ENCODE data around the gene ATL1. TPM values are rescaled to one million over a fixed set of nuclear protein-coding genes. Genes with fewer than 3 reads are reported as not detected.

ATL1 gene
- total and polyA plus RNA-seq, 2 of the 8 experiments (the other 6 are each of a cell fraction or from before 2014, with no cell fraction given), result 4.0 to 5.9 TPM

GRCh38 chr14:50624447-50624846 lies 64.5 kb downstream of the ATL1 start:
- Histone ChIP-seq H3K4me3 (ENCODE audit: extremely low read depth in 1 of 4, insufficient read depth in 2 of 4, low read depth in 3 of 4, low read length in 4 of 4) (no peak overlapping the region), H3K9me3 (ENCODE audit: insufficient read depth in 2 of 2, low read depth in 1 of 2, low read length in 1 of 2) (no peaks in the 10 kb centered on the region), H2BK20ac (ENCODE audit: low read length) (no peak overlapping the region), H3K4me2 (ENCODE audit: insufficient read depth in 1 of 2, low read depth in 2 of 2, low read length in 2 of 2) (no peak overlapping the region), H2BK120ac (replicated peaks; ENCODE audit: low read depth, low read length) (no peak overlapping the region), H4K5ac (ENCODE audit: insufficient read length, low read depth, low read length) (no peak overlapping the region), H3K36me3 (ENCODE audit: control insufficient read depth in 2 of 4, insufficient read depth in 4 of 4, low read length in 3 of 4) (no peaks in the 10 kb centered on the region), H2BK15ac (ENCODE audit: low read length) (no peak overlapping the region), H3K27ac (ENCODE audit: low read depth, low read length) (no peak overlapping the region), H2AK5ac (ENCODE audit: low read depth, low read length) (no peak overlapping the region), H4K91ac (replicated peaks; ENCODE audit: insufficient read length, low read length) (no peak overlapping the region), H3K23me2 (ENCODE audit: low read depth, low read length) (no peaks in the 10 kb centered on the region), H3K4ac (replicated peaks; ENCODE audit: insufficient read length, low read depth, low read length) (no peak overlapping the region), H3K23ac (ENCODE audit: insufficient read length) (no peak overlapping the region), H3K18ac (ENCODE audit: extremely low read depth, low read length) (no peak overlapping the region), H3K14ac (ENCODE audit: insufficient read length) (no peak overlapping the region), H3K79me2 (ENCODE audit: control insufficient read depth in 1 of 2, insufficient read depth in 2 of 2, low read length in 2 of 2) (no peaks in the 10 kb centered on the region), H2BK5ac (ENCODE audit: low read depth, low read length) (no peak overlapping the region), H3K4me1 (replicated peaks in 1 of 4; ENCODE audit: control insufficient read depth in 3 of 4, insufficient read depth in 4 of 4, low read length in 3 of 4) (no peaks in the 10 kb centered on the region), H3K9ac (replicated peaks in 1 of 4; ENCODE audit: extremely low read depth in 1 of 4, low read depth in 3 of 4, low read length in 3 of 4) (no peak overlapping the region), H3K56ac (replicated peaks; ENCODE audit: insufficient read length, low read depth, low read length) (no peak overlapping the region), H4K20me1 (replicated peaks in 1 of 2; ENCODE audit: control insufficient read depth in 1 of 2, insufficient read depth in 2 of 2, low read length in 2 of 2) (no peaks in the 10 kb centered on the region), H2AFZ (ENCODE audit: low read length) (no peak overlapping the region), H3K79me1 (ENCODE audit: low read depth, low read length) (no peaks in the 10 kb centered on the region), H4K8ac (ENCODE audit: extremely low read depth, insufficient read depth, low read length) (no peak overlapping the region), H3K27me3 (replicated peaks in 1 of 4; ENCODE audit: control insufficient read depth in 3 of 4, extremely low read depth in 1 of 4, insufficient read depth in 3 of 4, low read length in 3 of 4) (no peaks in the 10 kb centered on the region), H2BK12ac (ENCODE audit: low read depth, low read length) (no peak overlapping the region)
- no peak for DNase-seq (ENCODE audit: low read depth in 1 of 2, low spot score in 2 of 2)
- no peak for FAIRE-seq
- ChIA-PET CTCF (ENCODE audit: partially characterized antibody) (interaction anchor here (0.9 kb wide), 1 partner anchor 235 kb away, joined by 3 read pairs; no protein-coding TSS in a partner anchor), POLR2A (ENCODE audit: partially characterized antibody) (interaction anchor here (0.6 to 1.2 kb wide), 2 partner anchors 10 to 147 kb away, joined by 3 to 4 read pairs; no protein-coding TSS in a partner anchor)
- WGBS, 2 experiments (ENCODE audit: extremely low coverage in 1 of 2, insufficient coverage in 1 of 2, insufficient read length in 1 of 2, insufficient replicate concordance in 2 of 2, low coverage in 1 of 2, low lambda C conversion rate in 2 of 2, missing lambda C conversion rate in 1 of 2), result 88% methylated on average over 1 of the region's 1 CpG; no CpG with 5 or more reads in 1 of the 2 experiments
- TF ChIP-seq CBX8 (IDR thresholded peaks at IDR 0.05; ENCODE audit: borderline replicate concordance, low read depth, low read length), result no peak
- no peak for TF ChIP-seq JUN (IDR thresholded peaks at IDR 0.05; ENCODE audit: low read depth, low read length)
- no peak for TF ChIP-seq EZH2 (IDR thresholded peaks at IDR 0.05; ENCODE audit: low read depth, low read length, severe bottlenecking)
- TF ChIP-seq TEAD4 (IDR thresholded peaks at IDR 0.05; ENCODE audit: low read depth, low read length), result no peak
- TF ChIP-seq SP2 (IDR thresholded peaks at IDR 0.05; ENCODE audit: low read length), result no peak
- no peak for TF ChIP-seq HDAC6 (IDR thresholded peaks at IDR 0.05; ENCODE audit: low read depth, low read length)
- no peak for TF ChIP-seq KDM4A (IDR thresholded peaks at IDR 0.05; ENCODE audit: low read depth, low read length, severe bottlenecking)
- TF ChIP-seq TAF1 (IDR thresholded peaks at IDR 0.05; ENCODE audit: low read depth, low read length), result no peak
- no peak for TF ChIP-seq RAD21 (IDR thresholded peaks at IDR 0.05 in 1 of 2, conservative IDR thresholded peaks at IDR 0.05 in 1 of 2; ENCODE audit: low read depth in 2 of 2, low read length in 2 of 2)
- no peak for TF ChIP-seq MAX (IDR thresholded peaks at IDR 0.05)
- no peak for TF ChIP-seq BACH1 (IDR thresholded peaks at IDR 0.05; ENCODE audit: low read length)
- TF ChIP-seq NRF1 (IDR thresholded peaks at IDR 0.05; ENCODE audit: low read depth, low read length), result no peak
- no peak for TF ChIP-seq POU5F1 (IDR thresholded peaks at IDR 0.05; ENCODE audit: low read depth, low read length)
- TF ChIP-seq CBX5 (IDR thresholded peaks at IDR 0.05; ENCODE audit: low read depth, low read length), result no peak
- TF ChIP-seq CHD1 (IDR thresholded peaks at IDR 0.05; ENCODE audit: low read depth, low read length), result no peak

Data from H1 (cell line).